GM19397 (cell line): Measurements from ENCODE around the gene ACSS3.
"Not testable (repeated sequence)": the region's sequence is repeated elsewhere in the genome, so short reads cannot be mapped to it uniquely, and the experiment has no call there.

Source experiments
- ATAC-seq: cut with Tn5 transposase; IDR thresholded peaks from one replicate; pipeline ENCODE4 v1.9.1; 2021; ENCODE audit warnings: mild to moderate bottlenecking, moderate library complexity; ENCODE audit not compliant: unreplicated experiment

ACSS3 gene

GRCh38 chr12:81094718-81095360 is 17.0 kb downstream of the ACSS3 start:
- ATAC-seq = no peak

GRCh38 chr12:81095501-81096232 is 17.8 kb downstream of the ACSS3 start:
- ATAC-seq = no peak

- no peak for ATAC-seq
Measured at GRCh38 chr12:81105687-81106086, 27.8 kb downstream of the ACSS3 start.

- no peak for ATAC-seq
Measured at GRCh38 chr12:81114226-81114625, 36.3 kb downstream of the ACSS3 start.

- not testable (repeated sequence) for ATAC-seq
Measured at GRCh38 chr12:81119069-81119468, 41.2 kb downstream of the ACSS3 start.

GRCh38 chr12:81120961-81121360 is 43.1 kb downstream of the ACSS3 start:
- no peak for ATAC-seq

GRCh38 chr12:81123611-81124010 is 45.7 kb downstream of the ACSS3 start:
- ATAC-seq = no peak

GRCh38 chr12:81125691-81126090 is 47.8 kb downstream of the ACSS3 start:
- ATAC-seq = no peak

- peak; percentile 93 for ATAC-seq
Measured at GRCh38 chr12:81128930-81129554, 51.2 kb downstream of the ACSS3 start.

GRCh38 chr12:81136519-81136918 is 58.6 kb downstream of the ACSS3 start:
- ATAC-seq = no peak

- no peak for ATAC-seq
Measured at GRCh38 chr12:81137801-81138200, 59.9 kb downstream of the ACSS3 start.

GRCh38 chr12:81141217-81141616 is 63.3 kb downstream of the ACSS3 start:
- no peak for ATAC-seq

- no peak for ATAC-seq
Measured at GRCh38 chr12:81143057-81143456, 65.2 kb downstream of the ACSS3 start.

- ATAC-seq = no peak
Measured at GRCh38 chr12:81146228-81147225, 68.6 kb downstream of the ACSS3 start.

GRCh38 chr12:81147292-81147919 is 69.5 kb downstream of the ACSS3 start:
- ATAC-seq = no peak

GRCh38 chr12:81150382-81150781 is 72.5 kb downstream of the ACSS3 start:
- no peak for ATAC-seq

GRCh38 chr12:81159856-81160255 is 82.0 kb downstream of the ACSS3 start:
- ATAC-seq = no peak

- ATAC-seq = no peak
Measured at GRCh38 chr12:81161680-81162079, 83.8 kb downstream of the ACSS3 start.

GRCh38 chr12:81162391-81163136 is 84.7 kb downstream of the ACSS3 start:
- no peak for ATAC-seq

- ATAC-seq = no peak
Measured at GRCh38 chr12:81164827-81165226, 86.9 kb downstream of the ACSS3 start.
